Kidney epithelial cell (primary cell): ENCODE data around the gene TUBGCP2. TPM values are rescaled to one million over a fixed set of nuclear protein-coding genes. Genes with fewer than 3 reads are reported as not detected.

Experiments
- DNase-seq: peaks from one replicate; pipeline ENCODE4 v3.0.0-alpha.2; 2010; ENCODE audit warnings: low read depth
- H3K27me3 ChIP-seq: 2 replicates; pipeline ENCODE4 v1.6.0; 2011; ENCODE audit warnings: low read length; ENCODE audit not compliant: control insufficient read depth, insufficient read depth
- H3K36me3 ChIP-seq: 2 replicates; pipeline ENCODE4 v1.5.1; 2011; ENCODE audit warnings: low read length; ENCODE audit not compliant: control insufficient read depth, insufficient read depth
- H3K4me3 ChIP-seq: 2 replicates; pipeline ENCODE4 v1.5.1; 2011; ENCODE audit warnings: low read depth, mild to moderate bottlenecking, control low read depth, low read length
- total RNA-seq: library from RNA; depleted of rRNA; stranded (reverse); fragments of >200 nt; gene quantifications from 2 replicates; pipeline ENCODE4 v1.2.3, GENCODE V29; 2015
- TF ChIP-seq, protein P1 (sequence below): IDR thresholded peaks from 2 replicates; pipeline ENCODE4 v1.5.1; 2011; ENCODE audit warnings: mild to moderate bottlenecking, moderate library complexity, low read length, control low read depth, inconsistent platforms; ENCODE audit not compliant: insufficient read depth, poor library complexity, severe bottlenecking

Gene TUBGCP2
- total RNA-seq, 1 donor from 2014 or later: 65.5 TPM

DNA sequence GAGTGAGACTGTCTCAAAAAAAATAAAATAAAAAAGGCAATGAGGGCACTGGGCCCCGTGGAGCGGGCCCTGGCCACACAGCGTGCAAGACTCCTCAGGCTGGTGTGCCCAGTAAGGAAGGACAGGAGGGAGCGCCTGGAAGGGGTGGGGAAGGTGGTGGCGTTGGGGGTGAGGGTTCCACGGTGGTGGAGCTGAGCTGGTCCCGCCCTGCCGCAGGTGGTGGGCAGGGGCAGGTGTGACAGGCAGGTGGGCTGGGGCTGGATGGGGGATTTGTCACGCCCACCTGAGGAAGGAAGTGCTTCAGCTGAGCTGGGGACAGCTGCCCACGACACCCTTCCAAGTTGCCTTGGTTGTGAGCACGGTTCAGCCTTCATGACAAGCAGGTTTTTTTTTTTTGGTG, 37.7 kb upstream of the TUBGCP2 start:
- Histone ChIP-seq H3K4me3 (no peak overlapping the region), H3K36me3 (no peaks in the 10 kb centered on the region), H3K27me3 (peaks cover 20% of the 10 kb centered on the region)
- DNase-seq: no peak
- TF ChIP-seq, protein P1, sequence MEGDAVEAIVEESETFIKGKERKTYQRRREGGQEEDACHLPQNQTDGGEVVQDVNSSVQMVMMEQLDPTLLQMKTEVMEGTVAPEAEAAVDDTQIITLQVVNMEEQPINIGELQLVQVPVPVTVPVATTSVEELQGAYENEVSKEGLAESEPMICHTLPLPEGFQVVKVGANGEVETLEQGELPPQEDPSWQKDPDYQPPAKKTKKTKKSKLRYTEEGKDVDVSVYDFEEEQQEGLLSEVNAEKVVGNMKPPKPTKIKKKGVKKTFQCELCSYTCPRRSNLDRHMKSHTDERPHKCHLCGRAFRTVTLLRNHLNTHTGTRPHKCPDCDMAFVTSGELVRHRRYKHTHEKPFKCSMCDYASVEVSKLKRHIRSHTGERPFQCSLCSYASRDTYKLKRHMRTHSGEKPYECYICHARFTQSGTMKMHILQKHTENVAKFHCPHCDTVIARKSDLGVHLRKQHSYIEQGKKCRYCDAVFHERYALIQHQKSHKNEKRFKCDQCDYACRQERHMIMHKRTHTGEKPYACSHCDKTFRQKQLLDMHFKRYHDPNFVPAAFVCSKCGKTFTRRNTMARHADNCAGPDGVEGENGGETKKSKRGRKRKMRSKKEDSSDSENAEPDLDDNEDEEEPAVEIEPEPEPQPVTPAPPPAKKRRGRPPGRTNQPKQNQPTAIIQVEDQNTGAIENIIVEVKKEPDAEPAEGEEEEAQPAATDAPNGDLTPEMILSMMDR: no peak

DNA sequence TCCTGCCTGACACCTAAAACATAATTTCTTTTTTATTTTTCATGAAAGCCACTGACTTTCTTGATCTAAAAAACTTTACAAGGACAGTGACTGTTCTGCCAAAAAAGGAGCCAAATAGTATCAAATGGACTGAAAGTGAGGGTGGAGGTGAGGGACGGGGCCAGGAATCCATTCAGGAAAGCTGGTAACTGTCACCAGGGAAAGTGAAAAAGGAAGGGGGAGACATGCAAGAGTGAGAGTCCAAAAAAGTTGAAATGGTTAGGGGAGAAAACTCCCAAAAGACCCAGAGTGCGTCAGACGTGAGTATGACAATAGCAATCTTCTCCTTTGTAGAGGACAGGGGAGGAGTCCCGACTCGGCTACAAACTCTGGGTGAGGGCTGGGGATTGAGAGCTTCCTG, 35.6 kb upstream of the TUBGCP2 start:
- TF ChIP-seq, protein P1: no peak
- H3K4me3 ChIP-seq: no peak overlapping the region
- peaks cover 19% of the 10 kb centered on the region for H3K27me3 ChIP-seq
- no peaks in the 10 kb centered on the region for H3K36me3 ChIP-seq
- DNase-seq: no peak

DNA sequence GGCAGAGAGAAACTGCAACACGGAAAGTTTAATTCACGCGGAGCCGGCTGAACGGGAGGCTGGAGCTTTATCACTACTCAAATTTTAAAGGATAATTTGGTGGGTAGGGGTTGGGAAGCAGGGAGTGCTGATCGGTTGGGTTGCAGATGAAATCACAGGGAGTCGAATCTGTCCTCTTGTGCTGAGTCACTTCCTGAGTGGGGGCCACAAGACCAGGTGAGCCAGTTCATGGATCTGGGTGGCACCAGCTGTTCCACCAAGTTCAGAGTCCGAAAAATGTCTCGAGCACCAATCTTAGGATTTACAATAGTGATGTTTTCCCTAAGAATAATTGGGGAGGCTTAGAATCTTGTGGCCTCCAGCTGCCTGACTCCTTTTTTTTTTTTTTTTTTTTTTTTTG, 34.9 kb upstream of the TUBGCP2 start:
- Histone ChIP-seq H3K36me3 (no peaks in the 10 kb centered on the region), H3K27me3 (peaks cover 19% of the 10 kb centered on the region), H3K4me3 (no peak overlapping the region)
- DNase-seq: no peak
- TF ChIP-seq, protein P1: no peak

DNA sequence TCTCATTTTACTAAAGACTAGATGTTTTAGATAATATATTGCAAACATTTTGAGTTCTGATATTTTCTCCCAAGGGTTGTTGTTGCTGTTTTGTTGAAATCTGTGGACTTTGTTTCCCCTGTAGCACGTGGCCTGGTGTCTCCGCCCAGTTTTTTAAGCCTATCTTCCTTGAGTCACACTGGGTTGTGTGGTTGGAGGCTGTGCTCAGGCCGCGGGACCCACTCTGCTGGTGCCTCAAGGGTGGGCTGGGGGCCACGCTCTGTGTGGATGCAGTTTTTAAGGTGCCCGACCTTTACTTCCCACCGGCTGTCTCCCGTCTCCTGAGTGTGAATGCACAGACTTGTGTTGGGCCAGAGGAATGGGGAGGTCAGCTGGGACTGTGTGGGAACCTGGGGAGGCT, 34.3 kb upstream of the TUBGCP2 start:
- DNase-seq: no peak
- Histone ChIP-seq H3K36me3 (no peaks in the 10 kb centered on the region), H3K4me3 (no peak overlapping the region), H3K27me3 (peaks cover 18% of the 10 kb centered on the region)
- TF ChIP-seq, protein P1: no peak

DNA sequence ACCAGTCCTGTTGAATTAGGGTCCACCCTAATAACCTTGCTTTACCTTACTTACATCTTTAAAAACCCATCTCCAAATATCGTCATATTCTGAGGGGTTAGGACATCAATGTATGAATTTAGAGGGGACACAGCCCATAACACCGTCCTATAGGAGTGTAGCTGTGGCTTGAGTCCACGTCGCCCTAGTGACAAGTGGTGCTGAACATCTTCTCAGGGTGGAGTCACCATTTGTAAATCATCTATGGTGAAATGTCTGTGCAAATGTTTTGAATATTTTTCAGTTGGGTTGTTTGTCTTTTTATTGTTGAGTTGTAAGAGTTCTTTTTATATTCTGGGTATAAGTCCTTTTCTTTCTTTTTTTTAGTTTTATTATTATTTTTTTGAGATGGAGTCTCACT, 33.3 kb upstream of the TUBGCP2 start:
- TF ChIP-seq, protein P1: no peak
- Histone ChIP-seq H3K4me3 (no peak overlapping the region), H3K27me3 (peaks cover 21% of the 10 kb centered on the region), H3K36me3 (no peaks in the 10 kb centered on the region)
- no peak for DNase-seq

DNA sequence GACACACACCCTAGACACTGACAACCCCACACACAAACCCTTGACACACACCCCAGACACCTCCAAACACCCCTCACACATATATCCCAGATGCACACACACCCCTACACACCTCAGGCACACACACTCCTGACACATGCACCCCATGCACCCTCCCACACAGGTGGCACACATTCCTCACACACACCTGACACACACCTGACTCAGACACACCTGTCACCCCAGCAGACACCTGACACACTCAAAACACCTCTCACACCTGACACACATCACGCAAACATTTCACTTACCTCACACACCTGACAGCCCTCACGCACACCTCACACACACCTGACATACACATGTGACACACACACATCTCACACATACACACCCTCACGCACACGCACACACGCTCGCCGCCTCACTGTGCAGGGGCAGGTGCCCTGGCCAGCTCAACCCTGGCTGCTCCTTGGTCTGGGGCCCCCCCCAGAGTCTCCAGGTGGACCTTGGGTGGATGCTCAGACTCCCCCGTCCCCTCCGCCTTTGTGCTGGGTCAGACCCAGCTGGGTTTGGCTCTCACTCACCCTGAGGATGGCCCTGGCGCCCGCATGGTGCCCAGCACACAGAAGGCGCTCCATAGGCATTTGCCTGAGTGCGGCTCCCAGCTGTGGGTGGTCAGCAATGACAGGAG, 31.2 kb upstream of the TUBGCP2 start:
- TF ChIP-seq, protein P1: no peak
- DNase-seq: no peak
- Histone ChIP-seq H3K36me3 (no peaks in the 10 kb centered on the region), H3K27me3 (peaks cover 39% of the 10 kb centered on the region), H3K4me3 (no peak overlapping the region)
